ENCODE data around the gene SEC14L2.
"Not testable (repeated sequence)": the region's sequence is repeated elsewhere in the genome, so short reads cannot be mapped to it uniquely, and the experiment has no call there.

The SEC14L2 gene

DNA sequence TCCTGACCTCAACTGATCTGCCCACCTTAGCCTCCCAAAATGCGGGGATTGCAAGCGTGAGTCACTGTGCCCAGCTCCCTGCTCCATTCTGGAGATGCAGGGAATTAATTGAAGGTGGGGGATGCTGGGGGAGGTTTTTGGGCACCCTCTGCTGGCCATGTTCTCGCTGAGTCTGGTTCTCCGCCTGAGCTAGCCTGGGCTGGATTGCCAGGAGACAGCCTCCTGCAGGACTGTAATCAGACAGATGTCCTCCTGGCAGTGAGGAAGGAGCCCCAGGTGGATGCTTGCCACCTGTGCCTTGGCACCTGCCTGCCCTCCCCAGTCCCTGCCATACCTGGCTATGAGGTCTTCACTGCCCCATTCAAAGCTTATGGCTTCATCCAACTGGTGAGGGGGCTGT is 34.1 kb downstream of the SEC14L2 start:
- DNase-seq, result no peak

DNA sequence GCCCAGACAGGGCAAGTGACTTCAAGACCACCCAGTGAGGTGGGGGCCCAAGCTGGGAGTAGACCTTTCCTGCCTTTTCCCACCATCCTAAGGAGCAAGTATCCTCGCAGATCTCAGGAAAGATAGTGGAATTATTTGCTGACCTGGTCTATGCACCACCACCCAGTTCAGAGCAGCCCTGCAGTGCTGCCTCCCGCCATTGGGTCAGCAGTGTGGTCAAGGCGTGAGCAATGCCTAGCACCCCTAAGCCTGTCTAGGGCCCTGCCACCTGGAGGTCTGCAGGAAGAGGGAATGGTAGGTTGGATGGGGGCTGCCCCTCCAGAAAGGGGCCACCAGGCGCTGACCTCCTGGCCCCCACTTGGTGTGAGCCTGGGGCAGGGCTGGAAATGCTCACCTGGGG is 35.3 kb downstream of the SEC14L2 start:
- DNase-seq, result no peak

GRCh38 chr22:30432520-30432919 is 35.7 kb downstream of the SEC14L2 start:
- no peak for DNase-seq

DNA sequence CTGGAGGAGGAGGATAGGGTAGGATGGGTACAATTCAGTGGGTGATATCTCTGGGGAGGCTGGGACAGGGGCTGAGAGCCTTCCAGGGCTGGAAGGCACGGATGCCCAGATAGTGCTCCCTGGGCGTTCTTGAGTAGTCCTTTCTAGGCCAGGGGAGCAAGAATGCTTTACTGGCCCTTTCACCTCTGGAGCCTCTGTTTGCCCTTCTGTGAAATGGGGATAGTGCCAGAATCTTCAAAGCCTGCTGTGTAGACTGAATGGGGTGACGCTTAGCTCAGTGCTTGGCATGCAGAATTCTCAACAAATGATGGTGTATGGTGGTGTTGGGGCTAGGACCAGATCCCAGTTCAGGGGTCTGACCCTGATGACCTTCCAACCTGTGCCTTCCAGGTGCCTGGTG is 36.4 kb downstream of the SEC14L2 start:
- DNase-seq, result no peak

- no peak for DNase-seq
These were observed 37.0 kb downstream of the SEC14L2 start for GRCh38 chr22:30433773-30434172.

- DNase-seq, result no peak
These were observed 38.0 kb downstream of the SEC14L2 start for GRCh38 chr22:30434843-30435242.

DNA sequence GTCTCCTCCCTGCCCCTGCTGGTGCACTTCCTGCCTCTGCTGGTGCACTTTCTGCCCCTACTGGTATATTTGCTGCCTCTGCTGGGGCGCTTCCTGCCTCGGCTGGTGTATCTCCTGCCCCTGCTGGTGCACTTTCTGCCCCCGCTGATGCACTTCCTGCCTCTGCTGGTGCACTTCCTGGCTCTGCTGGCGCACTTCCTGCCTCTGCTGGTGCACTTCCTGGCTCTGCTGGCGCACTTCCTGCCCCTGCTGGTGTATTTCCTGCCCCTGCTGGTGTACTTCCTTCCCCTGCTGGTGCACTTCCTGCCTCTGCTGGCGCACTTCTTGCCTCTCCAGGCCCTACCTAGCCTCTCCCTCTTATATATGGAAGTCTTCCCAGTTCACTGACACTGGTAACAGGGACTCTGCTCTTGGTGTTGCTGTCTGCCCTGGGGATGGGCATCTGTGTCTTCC is 38.9 kb downstream of the SEC14L2 start:
- DNase-seq, result peak; percentile 73

DNA sequence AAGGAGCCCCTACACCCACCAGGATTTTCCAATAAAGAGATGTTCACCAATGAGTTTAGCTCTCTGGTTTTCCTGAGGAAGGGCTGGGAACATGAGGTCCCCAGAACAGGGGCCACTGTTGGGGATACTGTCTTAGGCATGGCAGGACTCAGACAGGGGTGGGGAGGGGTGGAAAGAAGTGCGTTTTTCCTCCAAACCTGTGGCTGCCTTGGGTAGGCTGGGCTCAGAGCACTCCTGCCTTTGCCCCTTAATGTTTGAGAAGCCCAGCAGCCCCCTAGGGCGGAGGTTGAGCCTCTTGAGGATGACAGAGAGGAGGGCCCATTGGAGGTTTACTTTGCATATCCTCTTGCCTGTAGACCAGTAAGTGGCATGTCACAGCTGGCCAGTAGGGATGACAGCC is 39.4 kb downstream of the SEC14L2 start:
- DNase-seq, result no peak

- no peak for DNase-seq
These were observed 41.7 kb downstream of the SEC14L2 start for GRCh38 chr22:30438559-30438958.

GRCh38 chr22:30439226-30439625 is 42.4 kb downstream of the SEC14L2 start:
- no peak for DNase-seq

DNA sequence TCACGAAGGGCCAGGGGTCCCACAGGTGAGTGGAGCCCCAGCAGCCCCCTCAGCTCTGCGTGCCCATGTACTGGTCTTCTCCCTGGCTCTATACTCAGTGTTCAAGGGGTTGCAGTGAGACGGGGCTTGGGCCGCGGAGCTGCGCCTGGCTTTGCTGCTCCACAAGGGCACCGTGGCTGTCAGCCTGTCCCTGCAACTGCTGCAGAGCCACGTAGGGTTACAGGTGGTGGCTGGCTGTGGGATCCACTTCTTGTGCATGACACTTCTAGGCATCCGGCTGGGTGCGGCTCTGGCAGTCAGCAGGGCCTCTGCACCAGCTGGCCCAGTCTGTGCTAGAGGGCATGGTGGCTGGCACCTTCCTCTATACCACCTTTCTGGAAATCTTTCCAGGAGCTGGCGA is 43.0 kb downstream of the SEC14L2 start:
- DNase-seq, result no peak

- no peak for DNase-seq
These were observed 44.3 kb downstream of the SEC14L2 start for GRCh38 chr22:30441088-30441487.

GRCh38 chr22:30444632-30445437 is 48.0 kb downstream of the SEC14L2 start:
- DNase-seq, result peak; percentile 26

- DNase-seq, result no peak
These were observed 48.8 kb downstream of the SEC14L2 start for GRCh38 chr22:30445438-30446145.

- no peak for DNase-seq
These were observed 50.8 kb downstream of the SEC14L2 start for GRCh38 chr22:30447656-30448055.

DNA sequence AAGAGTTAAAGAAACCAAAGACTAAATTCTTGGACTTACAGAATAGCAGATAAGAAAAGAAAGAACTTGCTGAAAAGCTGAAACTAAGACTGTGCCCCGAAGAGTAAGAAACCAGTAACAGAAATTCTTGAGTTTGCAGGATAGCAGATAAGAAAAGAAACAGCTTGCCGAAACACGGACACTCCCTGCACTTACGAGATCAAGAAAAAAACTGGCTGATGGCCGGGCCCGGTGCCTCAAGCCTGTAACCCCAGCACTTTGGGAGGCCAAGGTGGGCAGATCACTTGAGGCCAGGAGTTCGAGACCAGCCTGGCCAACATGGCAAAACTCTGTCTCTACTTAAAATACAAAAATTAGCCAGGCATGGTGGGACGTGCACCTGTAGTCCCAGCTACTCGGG is 54.7 kb downstream of the SEC14L2 start:
- DNase-seq, result not testable (repeated sequence)

DNA sequence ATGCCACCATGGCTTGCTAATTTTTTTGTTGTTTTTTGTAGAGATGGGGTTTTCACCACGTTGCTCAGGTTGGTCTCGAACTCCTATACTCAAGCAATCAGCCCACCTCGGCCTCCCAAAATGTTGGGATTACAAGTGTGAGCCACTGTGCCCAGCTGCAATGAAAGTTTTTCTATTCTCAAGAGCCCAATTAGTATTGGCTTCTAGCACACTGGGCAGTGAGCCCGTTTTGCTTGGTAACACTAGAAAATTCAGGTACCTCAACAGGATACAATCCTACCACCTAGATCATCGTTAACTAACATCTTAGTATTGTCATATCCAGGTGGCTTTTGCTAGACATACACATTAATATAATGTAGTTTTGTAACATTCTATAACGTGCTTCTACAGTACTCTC is 56.0 kb downstream of the SEC14L2 start:
- no peak for DNase-seq

GRCh38 chr22:30453731-30454510 is 57.1 kb downstream of the SEC14L2 start:
- DNase-seq, result no peak

DNA sequence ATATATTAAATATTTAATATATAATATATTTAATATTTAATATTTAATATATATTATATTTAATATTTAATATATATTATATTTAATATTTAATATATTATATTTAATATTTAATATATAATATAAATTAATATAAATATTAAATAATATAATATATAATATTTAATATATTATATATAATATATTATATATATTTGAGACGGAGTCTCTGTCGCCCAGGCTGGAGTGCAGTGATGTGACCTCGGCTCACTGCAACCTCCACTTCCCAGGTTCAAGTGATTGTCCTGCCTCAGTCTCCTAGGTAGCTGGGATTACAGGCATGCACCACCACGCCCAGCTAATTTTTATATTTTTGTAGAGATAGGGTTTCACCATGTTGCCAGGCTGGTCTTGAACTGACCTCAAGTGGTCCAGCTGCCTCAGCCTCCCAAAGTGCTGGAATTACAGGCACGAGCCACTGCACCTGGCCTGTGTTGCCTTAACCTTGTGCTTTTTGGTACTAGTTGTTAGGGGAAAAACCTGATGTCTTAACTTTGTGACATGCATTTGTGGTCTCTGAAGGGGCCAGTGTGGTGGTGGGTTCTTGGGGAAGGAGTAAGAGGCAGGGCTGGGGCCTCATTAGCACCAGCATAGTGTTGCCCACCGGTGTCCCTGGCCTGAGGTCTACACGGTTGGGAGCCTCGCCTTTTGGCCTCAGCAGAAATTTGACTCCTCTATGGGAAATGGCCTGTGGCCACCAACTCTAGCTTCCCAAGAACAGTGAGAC is 58.4 kb downstream of the SEC14L2 start:
- DNase-seq, result no peak

GRCh38 chr22:30457981-30458380 is 61.2 kb downstream of the SEC14L2 start:
- no peak for DNase-seq

GRCh38 chr22:30459181-30460052 is 62.6 kb downstream of the SEC14L2 start:
- no peak for DNase-seq

DNA sequence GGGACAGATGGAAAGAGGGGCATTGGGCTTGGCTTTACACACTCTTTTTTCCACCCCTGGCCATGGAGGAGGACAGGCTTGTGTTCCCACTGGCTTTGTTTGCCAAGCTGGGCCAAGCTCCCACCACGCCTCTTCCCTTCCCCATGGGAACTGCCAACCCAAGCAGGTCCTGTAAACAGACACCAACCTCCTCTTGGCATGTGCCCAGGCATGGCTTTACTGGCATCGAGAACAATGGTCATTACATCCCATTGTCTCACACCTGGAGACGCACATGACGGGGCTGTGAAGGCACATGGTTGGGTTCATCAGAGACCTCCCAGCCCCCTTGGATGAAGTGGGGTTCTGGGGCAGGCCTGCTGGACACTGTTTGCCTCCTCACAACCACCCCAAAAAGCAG is 63.3 kb downstream of the SEC14L2 start:
- no peak for DNase-seq
